Measurements from ENCODE around the gene UGT1A8. TPM values are rescaled to one million over a fixed set of nuclear protein-coding genes. Genes with fewer than 3 reads are reported as not detected.

The UGT1A8 gene
- total and polyA plus RNA-seq, 9 of the 15 experiments (the other 6 are each of a cell fraction or from before 2014, with no cell fraction given): 0.04 TPM; not detected in 8

- TF ChIP-seq UBTF (IDR thresholded peaks at IDR 0.05; ENCODE audit: borderline replicate concordance in 1 of 2, low read depth in 2 of 2, low read length in 2 of 2): no peak
- TF ChIP-seq FOS (IDR thresholded peaks at IDR 0.05; ENCODE audit: extremely low read depth, insufficient read length): peak; percentile 6
- no peak for TF ChIP-seq GTF2A2 (tag; IDR thresholded peaks at IDR 0.05)
- TF ChIP-seq PHTF2 (CRISPR knock-in tag; IDR thresholded peaks at IDR 0.05): no peak
- peak; percentile 90 for TF ChIP-seq USF2 (CRISPR knock-in tag; IDR thresholded peaks at IDR 0.05)
- no peak for TF ChIP-seq HLTF (IDR thresholded peaks at IDR 0.05)
- TF ChIP-seq HDAC8 (tag; IDR thresholded peaks at IDR 0.05): no peak
- TF ChIP-seq ETV5 (CRISPR knock-in tag; IDR thresholded peaks at IDR 0.05; ENCODE audit: low read depth): no peak
- no peak for TF ChIP-seq ZNF431 (CRISPR knock-in tag; IDR thresholded peaks at IDR 0.05)
These were observed 196.8 kb downstream of the UGT1A8 start (continued) for GRCh38 chr2:233814056-233814835.
